Aorta (tissue), 5 donors: ENCODE results near the gene TAF6. TPM values are rescaled to one million over a fixed set of nuclear protein-coding genes. Genes with fewer than 3 reads are reported as not detected.
A peak's percentile ranks its signal among the peaks of the same experiment; 100 is the strongest.

Experiments
- ATAC-seq: fragments of 200-7000 bp; cut with Tn5 transposase; one replicate; pipeline ENCODE4 v1.9.1; 2022; ENCODE audit warnings: moderate library complexity; ENCODE audit not compliant: low FRiP score
- DNase-seq, 2 donors: peaks; one replicate each; pipeline ENCODE4 v3.0.0-alpha.2; 2020
- H3K27ac ChIP-seq, 2 donors: one replicate each; pipeline ENCODE4 v1.5.1; 2013; ENCODE audit warnings: low read length in 2 of 2, mild to moderate bottlenecking in 2 of 2, moderate library complexity in 2 of 2, control low read depth in 1 of 2, inconsistent platforms in 1 of 2, low read depth in 1 of 2
- H3K27me3 ChIP-seq, 2 donors: one replicate each; pipeline ENCODE4 v1.6.1; 2013; ENCODE audit warnings: control low read depth in 1 of 2, low read length in 1 of 2, mild to moderate bottlenecking in 1 of 2, moderate library complexity in 1 of 2; ENCODE audit not compliant: insufficient read depth in 2 of 2, control insufficient read depth in 1 of 2
- H3K36me3 ChIP-seq, 2 donors: one replicate each; pipeline ENCODE4 v1.6.1; 2013; ENCODE audit warnings: control low read depth in 1 of 2, low read length in 1 of 2, mild to moderate bottlenecking in 1 of 2; ENCODE audit not compliant: insufficient read depth in 2 of 2, control insufficient read depth in 1 of 2
- H3K4me1 ChIP-seq, 2 donors: one replicate each; pipeline ENCODE4 v1.6.1; 2013; ENCODE audit warnings: low read length in 2 of 2, control low read depth in 1 of 2, mild to moderate bottlenecking in 1 of 2, moderate library complexity in 1 of 2; ENCODE audit not compliant: insufficient read depth in 2 of 2, control insufficient read depth in 1 of 2
- H3K4me3 ChIP-seq, 2 donors: one replicate each; pipeline ENCODE4 v1.5.1; 2013; ENCODE audit warnings: low read length in 2 of 2, control low read depth in 1 of 2, mild to moderate bottlenecking in 1 of 2
- H3K9me3 ChIP-seq: one replicate; pipeline ENCODE4 v1.6.1; 2013; ENCODE audit warnings: mild to moderate bottlenecking, low read length; ENCODE audit not compliant: control insufficient read depth
- WGBS, 2 donors: extraction: QIAGEN DNeasy Blood & Tissue Kit; methylation state at CpG; one replicate each; pipeline ENCODE4 v1.1.7; 2013; 5-methylcytosine and 5-hydroxymethylcytosine counted together
- intact Hi-C, 2 donors: fragments of 100-400 bp; cut with DNase I; formaldehyde crosslinking; loops; one replicate each; pipeline versions ENCODE4 v1.14.2 to v1.15.0; 2022
- polyA plus RNA-seq, 2 donors: library from polyadenylated mRNA; stranded (reverse); fragments of 200-250 nt; gene quantifications; one replicate each; pipeline ENCODE4 v1.2.3, GENCODE V29; 2013
- total RNA-seq, 2 donors: library from RNA; stranded (reverse); fragmentation: NEBNext Ultra II Directional; extraction: Animal tissue kit (Norgen Biotek cat#: 25700); gene quantifications; one replicate each; pipeline ENCODE4 v1.2.1, GENCODE V29; 2021
- donor health status: healthy with polysubstance abuse.
- donor health status: Bipolar disorder and iron deficiency.
- donor health status: DM: no; HTN: no; CAD: no.
- donor health status: DM: no; HTN: no; CAD: no.
- donor health status: DM: yes; HTN: yes; CAD: no.

TAF6 gene
- total and polyA plus RNA-seq, 4 donors, result 24.2 to 39.3 (median 35.2) TPM

DNA sequence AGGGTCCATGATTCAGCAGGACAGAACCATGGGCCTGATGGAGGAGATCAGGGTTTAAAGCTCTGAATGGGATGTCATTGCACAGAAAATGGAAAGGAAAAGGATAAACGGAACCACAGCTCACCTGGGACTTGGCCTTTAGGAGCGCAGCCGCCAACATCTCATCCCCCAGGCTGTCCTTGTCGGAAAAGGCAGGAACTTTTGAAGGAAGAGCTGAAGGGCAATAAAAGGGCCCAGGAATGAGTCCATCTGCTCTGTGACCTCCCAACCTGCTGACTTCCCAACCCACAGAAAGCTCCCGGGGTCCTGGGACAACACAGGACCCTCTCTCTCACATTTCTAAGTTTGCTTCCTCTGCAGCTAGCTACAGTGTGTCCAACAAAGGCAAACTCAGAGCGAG is 43.7 kb downstream of the TAF6 start:
- 92 to 96% methylated on average over 6 of the region's 6 CpGs for WGBS, 2 donors
- DNase-seq (no peak), ATAC-seq (no peak)
- no peaks in the 10 kb centered on the region for H3K4me1 ChIP-seq
- no peak overlapping the region for H3K4me3 ChIP-seq
- peaks cover 9% of the 10 kb centered on the region for H3K9me3 ChIP-seq
- peaks cover 31% of the 10 kb centered on the region in 2 donors for H3K36me3 ChIP-seq
- H3K27ac ChIP-seq, result no peak overlapping the region
- no peaks in the 10 kb centered on the region for H3K27me3 ChIP-seq
- intact Hi-C loops, result no loop called here

DNA sequence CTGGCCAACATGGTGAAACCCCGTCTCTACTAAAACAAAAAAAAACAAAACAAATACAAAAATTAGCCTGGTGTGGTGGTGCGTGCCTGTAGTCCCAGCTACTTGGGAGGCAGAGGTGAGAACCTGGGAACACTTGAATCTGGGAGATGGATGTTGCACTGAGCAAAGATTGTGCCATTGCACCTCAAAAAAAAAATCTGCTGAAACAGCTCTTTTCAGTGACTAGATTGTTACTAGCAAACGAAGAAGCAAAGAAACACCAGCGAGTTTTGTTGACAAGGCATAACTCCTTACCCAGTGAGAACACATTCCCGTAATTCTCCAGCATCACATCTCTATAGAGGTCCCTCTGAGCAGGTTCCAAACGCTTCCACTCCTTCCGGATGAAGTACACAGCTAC is 44.3 kb downstream of the TAF6 start:
- no peak for ATAC-seq

DNA sequence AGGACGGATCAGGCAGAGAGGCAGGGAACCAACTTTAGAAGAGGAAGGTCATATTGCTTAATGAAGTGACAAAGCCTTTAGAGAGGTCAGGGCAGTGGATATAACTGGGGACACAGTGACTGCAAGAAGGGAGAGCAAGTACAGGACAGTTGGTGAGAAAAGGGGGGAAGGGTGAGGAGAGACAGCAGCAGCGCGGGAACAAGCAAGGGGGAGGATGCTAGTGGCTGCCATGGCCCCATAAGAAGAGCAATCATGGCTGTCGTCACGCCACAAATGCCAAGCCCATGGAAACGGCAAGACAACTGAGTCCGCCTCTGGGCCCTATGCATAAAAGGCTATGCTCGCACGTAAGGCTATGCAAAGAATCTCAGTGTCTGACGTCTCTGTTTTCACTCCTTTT is 46.7 kb downstream of the TAF6 start:
- intact Hi-C loops, result no loop called here
- Histone ChIP-seq H3K4me1 (no peaks in the 10 kb centered on the region), H3K36me3 (peaks cover 31 to 37% of the 10 kb centered on the region in 2 donors), H3K9me3 (peaks cover 9% of the 10 kb centered on the region), H3K27me3 (no peaks in the 10 kb centered on the region), H3K27ac (no peak overlapping the region), H3K4me3 (no peak overlapping the region)
- whole genome bisulfite sequencing, 2 donors, result 97 to 99% methylated on average over 10 of the region's 10 CpGs
- no peak for ATAC-seq
- no peak for DNase-seq

More for the DNA sequence above, 44.3 kb downstream of the TAF6 start:
- Histone ChIP-seq H3K27ac (no peak overlapping the region), H3K36me3 (peaks cover 31 to 34% of the 10 kb centered on the region in 2 donors), H3K4me1 (no peaks in the 10 kb centered on the region), H3K27me3 (no peaks in the 10 kb centered on the region), H3K4me3 (no peak overlapping the region), H3K9me3 (peaks cover 9% of the 10 kb centered on the region)
- intact Hi-C loops, result no loop called here
- 95 to 96% methylated on average over 7 of the region's 7 CpGs for WGBS, 2 donors
- DNase-seq, result no peak

DNA sequence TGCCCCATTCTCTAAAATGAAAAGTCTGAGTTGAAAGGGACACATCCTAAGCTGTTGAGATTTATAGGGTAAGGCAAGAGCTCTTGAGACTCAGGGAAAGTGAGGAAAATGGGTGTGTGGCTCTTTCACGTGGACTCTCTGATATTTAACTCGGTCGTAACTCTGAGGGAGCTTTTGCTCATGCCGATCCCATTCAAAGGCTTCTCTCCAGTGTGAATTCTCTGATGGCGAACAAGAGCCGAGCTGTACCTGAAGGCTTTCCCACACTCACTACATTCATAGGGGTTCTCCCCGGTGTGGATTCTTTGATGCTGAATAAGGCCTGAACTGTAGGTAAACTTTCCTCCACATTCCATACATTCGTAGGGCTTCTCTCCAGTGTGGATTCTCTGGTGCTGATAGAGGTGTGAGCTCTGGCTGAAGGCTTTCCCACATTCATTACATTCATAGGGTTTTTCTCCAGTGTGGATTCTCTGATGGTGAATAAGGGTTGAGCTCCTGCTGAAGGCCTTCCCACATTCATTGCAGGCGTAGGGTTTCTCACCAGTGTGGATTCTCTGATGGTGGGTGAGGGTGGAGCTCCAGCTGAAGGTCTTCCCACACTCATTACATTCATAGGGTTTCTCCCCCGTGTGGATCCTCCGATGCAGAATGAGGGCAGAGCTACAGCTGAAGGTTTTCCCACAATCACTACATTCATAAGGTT is 48.0 kb downstream of the TAF6 start:
- no peaks in the 10 kb centered on the region for H3K27me3 ChIP-seq
- peaks cover 31 to 34% of the 10 kb centered on the region in 2 donors for H3K36me3 ChIP-seq
- no peaks in the 10 kb centered on the region for H3K4me1 ChIP-seq
- WGBS, 2 donors, result 99% methylated on average over 11 of the region's 11 CpGs
- H3K27ac ChIP-seq, result no peak overlapping the region
- peaks cover 9% of the 10 kb centered on the region for H3K9me3 ChIP-seq
- intact Hi-C loops, result no loop called here
- ATAC-seq (no peak), DNase-seq (no peak)
- no peak overlapping the region for H3K4me3 ChIP-seq

DNA sequence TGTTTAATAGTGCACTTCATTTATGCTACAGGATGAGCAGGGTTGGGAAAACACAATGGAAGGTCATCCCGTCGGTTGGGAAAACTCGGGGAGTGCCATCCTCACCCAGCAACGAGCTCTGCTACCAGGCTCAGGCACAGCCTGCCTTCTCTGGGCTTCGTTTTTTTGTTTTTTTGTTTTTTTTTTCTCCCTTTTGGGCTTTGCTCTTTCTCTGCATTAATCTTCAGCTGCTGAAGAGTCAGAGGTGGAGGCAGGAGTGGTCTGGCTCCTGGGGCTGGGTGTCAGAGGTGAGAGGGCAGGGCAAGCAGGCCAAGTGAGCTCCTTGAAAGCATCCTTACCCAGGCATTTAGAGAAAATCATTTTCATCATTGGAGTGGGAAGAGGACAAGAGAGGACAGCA is 49.2 kb downstream of the TAF6 start:
- Histone ChIP-seq H3K36me3 (peaks cover 25 to 34% of the 10 kb centered on the region in 2 donors), H3K9me3 (peaks cover 9% of the 10 kb centered on the region), H3K4me1 (no peaks in the 10 kb centered on the region), H3K27me3 (no peaks in the 10 kb centered on the region), H3K27ac (no peak overlapping the region), H3K4me3 (no peak overlapping the region)
- intact Hi-C loops, result no loop called here
- ATAC-seq (no peak), DNase-seq (no peak)
- WGBS, 2 donors, result 97 to 98% methylated on average over 5 of the region's 5 CpGs

DNA sequence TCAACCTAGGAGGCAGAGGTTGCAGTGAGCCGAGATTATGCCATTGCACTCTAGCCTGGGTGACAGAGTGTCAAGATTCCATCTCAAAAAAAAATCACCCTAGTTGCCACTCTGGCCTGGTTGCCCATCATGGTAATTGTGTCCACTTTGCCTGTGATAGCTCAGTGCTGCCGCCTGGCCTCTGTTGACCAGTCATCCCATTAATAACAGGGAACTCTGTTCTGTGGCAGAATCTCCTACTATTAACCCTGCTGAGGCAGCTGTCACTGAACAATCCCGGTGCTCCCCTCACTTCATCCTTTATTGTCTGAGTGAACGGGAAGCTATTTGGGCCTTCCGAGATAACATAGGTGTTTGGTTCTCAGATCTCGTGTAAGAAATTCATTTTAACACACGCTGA is 52.2 kb downstream of the TAF6 start:
- intact Hi-C loops, result no loop called here
- H3K36me3 ChIP-seq, result peaks cover 20% of the 10 kb centered on the region in 2 donors

DNA sequence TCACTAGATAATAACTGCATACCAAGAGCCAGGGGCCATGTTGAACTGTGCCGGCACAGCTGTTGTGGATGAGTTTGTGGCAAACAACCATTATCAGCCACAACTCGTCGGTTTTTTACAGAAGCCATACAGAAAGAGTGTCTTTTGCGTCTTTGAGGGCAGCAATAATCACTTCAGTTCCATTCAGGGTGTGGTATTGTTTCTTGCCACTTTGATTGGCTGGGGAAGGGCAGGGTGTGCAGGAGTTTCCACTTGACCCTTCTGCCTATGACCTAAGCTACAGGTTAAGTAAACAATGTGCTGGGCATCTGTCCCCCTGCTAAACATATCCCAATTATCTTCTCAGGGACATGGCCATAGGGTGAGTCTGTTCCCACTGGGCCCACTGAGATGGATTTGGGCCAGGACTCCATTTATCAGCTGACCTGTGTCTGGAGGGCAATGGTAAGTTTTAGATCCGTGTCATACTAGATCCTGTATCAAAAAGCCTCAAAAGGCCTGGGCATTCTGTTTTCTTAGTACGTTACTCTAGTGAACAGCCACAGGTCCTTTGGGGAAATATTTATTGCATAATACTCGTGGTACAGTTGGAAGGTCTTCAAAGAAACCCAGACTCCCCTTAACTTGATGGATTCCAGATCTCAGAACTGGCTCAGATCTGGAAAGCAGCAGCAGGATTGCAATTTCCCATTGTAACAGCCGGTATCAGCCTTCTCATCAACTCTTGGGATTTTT is 53.5 kb downstream of the TAF6 start:
- H3K4me3 ChIP-seq, result no peak overlapping the region
- H3K9me3 ChIP-seq, result no peaks in the 10 kb centered on the region
- H3K36me3 ChIP-seq, result peaks cover 8 to 10% of the 10 kb centered on the region in 2 donors
- no peaks in the 10 kb centered on the region for H3K4me1 ChIP-seq
- WGBS, 2 donors, result 46 to 51% methylated on average over 8 of the region's 8 CpGs
- no peak overlapping the region for H3K27ac ChIP-seq
- ATAC-seq (peak; percentile 45), DNase-seq (no peak)
- no peaks in the 10 kb centered on the region for H3K27me3 ChIP-seq
- intact Hi-C loops, result no loop called here

More for the DNA sequence above, 52.2 kb downstream of the TAF6 start:
- WGBS, 2 donors, result 88 to 89% methylated on average over 7 of the region's 7 CpGs
- H3K9me3 ChIP-seq, result peaks cover 6% of the 10 kb centered on the region
- no peak overlapping the region for H3K4me3 ChIP-seq
- no peaks in the 10 kb centered on the region for H3K27me3 ChIP-seq
- no peak for ATAC-seq
- no peak for DNase-seq
- no peaks in the 10 kb centered on the region for H3K4me1 ChIP-seq
- no peak overlapping the region for H3K27ac ChIP-seq

DNA sequence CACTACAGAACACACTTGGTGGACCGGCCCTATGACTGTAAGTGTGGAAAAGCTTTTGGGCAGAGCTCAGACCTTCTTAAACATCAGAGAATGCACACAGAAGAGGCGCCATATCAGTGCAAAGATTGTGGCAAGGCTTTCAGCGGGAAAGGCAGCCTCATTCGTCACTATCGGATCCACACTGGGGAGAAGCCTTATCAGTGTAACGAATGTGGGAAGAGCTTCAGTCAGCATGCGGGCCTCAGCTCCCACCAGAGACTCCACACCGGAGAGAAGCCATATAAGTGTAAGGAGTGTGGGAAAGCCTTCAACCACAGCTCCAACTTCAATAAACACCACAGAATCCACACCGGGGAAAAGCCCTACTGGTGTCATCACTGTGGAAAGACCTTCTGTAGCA is 55.0 kb downstream of the TAF6 start:
- Histone ChIP-seq H3K27ac (no peak overlapping the region), H3K27me3 (no peaks in the 10 kb centered on the region), H3K9me3 (no peaks in the 10 kb centered on the region), H3K36me3 (peaks cover 3 to 9% of the 10 kb centered on the region in 2 donors), H3K4me3 (no peak overlapping the region), H3K4me1 (no peaks in the 10 kb centered on the region)
- WGBS, 2 donors, result 72 to 79% methylated on average over 9 of the region's 9 CpGs
- intact Hi-C loops, result no loop called here
- DNase-seq (no peak), ATAC-seq (no peak)

DNA sequence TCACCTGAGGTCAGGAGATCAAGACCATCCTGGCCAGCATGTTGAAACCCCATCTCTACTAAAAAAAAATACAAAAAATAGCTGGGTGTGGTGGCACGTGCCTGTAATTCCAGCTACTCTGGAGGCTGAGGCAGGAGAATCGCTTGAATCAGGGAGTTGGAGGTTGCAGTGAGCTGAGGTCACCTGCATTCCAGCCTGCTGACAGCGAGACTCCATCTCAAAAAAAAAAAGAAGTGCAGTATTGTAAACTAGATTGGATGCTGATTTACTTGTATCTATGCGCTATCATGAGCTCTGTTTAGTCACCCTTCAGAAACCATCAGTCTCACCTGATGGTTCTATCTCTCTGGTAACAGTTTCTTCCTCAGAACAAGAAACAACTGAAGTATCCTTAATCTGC is 55.8 kb downstream of the TAF6 start:
- Histone ChIP-seq H3K36me3 (peaks cover 3 to 11% of the 10 kb centered on the region in 2 donors), H3K27me3 (no peaks in the 10 kb centered on the region), H3K4me1 (no peaks in the 10 kb centered on the region), H3K27ac (no peak overlapping the region), H3K4me3 (no peak overlapping the region), H3K9me3 (no peaks in the 10 kb centered on the region)
- DNase-seq (no peak), ATAC-seq (no peak)
- 90 to 92% methylated on average over 4 of the region's 4 CpGs for WGBS, 2 donors
- intact Hi-C loops, result no loop called here
